HG02678 (cell line): ENCODE measurements around the gene SLC22A9.

Experiments
- ATAC-seq: cut with Tn5 transposase; IDR thresholded peaks from one replicate; pipeline ENCODE4 v1.9.1; 2021; ENCODE audit warnings: mild to moderate bottlenecking, moderate library complexity; ENCODE audit not compliant: unreplicated experiment

The SLC22A9 gene

DNA sequence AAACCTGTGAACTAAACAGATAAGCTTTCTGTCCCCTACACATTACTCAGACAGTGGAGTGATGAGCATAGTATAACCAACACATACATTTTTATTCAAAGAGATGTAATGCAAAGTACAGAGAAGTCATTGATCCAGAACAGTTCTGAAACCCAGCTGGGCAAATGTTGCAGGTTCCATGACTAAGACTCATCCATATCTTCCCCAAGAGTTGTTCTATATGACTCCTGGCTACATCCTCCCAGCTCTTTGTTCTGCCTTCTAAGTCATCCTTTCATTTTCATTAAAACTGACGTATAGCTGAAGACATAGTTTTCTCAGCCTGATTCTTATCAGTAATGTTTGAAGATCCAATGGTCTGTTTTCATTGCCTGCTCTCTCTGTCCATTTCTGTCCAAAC lies 74.1 kb downstream of the SLC22A9 start:
- no peak for ATAC-seq

DNA sequence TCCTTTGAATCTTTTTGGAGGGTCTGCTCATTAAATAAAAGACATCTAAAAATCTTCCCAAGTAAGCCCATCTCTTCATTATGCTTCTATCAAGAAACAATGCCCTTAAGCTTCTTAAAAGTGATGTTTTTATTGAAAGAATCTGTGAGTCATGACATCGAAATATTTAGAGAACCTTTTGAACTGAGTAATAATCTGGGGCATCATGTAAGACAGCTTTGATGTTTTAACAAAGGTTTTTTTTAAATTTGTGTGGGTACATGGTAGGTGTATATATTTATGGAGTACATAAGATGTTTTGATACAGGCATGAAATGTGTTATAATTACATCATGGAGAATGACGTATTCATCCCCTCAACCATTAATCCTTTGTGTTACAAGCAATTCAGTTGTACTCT lies 74.6 kb downstream of the SLC22A9 start:
- no peak for ATAC-seq

DNA sequence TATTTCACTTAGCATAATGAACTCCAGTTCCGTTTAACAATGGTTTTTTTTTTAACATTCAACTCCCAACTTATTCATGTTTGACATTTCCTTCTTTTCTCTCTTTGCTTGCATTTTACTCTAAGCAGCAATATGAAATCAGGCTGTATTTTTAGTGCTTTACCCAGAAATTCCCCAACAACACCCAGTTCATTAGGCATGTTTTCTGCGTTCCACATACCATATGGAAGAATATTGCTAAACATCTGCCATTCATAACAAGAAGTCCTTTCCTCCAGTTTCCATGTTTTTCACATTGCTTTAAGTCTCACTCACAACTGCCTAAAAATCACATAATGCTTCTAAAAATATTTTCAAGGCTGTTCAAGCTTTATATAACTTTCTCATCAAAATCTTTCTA lies 75.5 kb downstream of the SLC22A9 start:
- ATAC-seq: no peak

DNA sequence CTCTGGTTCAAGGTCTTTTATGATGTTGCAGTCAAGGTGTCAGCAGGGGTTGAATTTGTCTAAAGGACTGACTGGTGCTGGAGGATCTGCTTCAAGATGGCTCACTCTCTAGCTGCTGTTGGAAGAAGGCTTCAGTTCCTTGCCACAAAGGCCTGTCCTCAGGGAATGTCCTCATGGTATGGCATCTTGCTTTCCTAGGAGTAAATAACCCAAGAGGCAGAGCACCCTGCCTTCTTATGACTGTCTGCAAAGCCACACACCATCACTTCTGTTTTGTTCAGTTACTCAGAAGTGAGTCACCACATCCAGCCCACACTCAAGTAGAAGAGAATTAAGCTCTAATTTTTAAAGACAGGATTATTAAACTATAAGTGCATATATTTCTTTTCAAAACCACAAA lies 76.1 kb downstream of the SLC22A9 start:
- ATAC-seq: no peak

DNA sequence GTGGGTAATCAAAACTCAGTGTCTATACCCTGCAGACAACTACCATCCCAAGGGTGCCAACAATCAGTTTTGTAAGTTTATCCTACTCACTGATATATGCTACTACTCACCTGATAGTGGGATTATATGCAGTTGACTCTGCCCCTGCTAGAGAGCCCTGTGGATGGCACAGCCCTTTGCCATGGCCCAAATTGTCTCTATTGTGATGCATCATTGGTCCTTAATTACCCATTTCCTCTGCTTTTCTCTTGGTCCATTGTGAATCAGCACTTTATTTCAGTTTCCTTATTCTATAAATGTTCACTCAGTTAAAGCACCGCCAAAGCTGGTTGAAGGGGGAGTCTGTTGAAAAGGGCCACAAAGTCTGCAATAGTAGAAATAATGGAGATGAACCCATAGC lies 79.1 kb downstream of the SLC22A9 start:
- no peak for ATAC-seq

DNA sequence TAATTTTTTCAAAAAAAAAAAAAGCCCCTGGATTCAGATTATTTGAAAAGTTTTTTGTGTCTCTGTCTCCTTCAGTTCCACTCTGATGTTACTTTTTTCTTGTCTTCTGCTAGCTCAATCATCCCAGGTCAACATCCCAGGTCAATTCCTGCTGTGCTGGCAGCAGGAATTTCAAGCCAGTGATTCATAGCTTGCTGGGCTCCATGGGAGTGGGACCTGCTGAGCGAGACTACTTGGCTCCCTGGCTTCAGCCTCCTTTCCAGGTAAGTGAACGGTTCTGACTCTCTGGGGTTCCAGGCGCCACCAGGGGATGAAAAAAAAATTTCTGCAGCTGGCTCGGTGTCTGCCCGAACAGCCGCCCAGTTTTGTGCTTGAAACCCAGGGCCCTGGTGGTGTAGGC lies 90.0 kb downstream of the SLC22A9 start:
- ATAC-seq: no peak
